Measurements from ENCODE around the gene TMPRSS13.

Gene TMPRSS13

DNA sequence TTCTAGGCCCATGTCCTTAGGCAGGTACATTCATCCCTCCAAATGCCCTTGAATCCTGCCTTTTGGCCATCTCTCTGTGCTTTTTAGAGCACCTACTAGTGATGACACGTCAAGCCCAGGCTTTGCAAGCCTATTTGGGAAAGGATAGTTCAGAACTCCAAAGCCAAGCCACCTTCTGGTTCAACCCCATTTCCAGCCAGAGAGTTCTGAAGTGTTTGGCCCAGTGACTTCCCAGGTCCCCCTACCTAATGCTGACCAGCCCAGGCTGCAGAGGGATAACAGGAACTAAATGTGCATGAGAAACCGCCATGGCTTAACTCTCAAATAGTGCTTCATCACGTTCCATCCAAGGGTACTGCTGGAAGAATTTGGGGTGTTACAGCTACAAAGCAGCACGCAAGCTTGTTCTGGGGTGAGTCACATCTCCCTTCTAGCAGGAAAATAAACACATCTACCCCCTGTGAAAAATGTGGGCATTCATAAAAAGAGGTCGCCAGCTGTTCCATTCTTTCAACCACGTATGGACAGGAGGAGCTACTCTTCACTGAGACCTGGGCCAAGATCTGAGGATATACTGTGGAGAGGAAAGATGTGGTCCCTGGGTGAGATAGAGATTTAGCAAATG lies 50.8 kb downstream of the TMPRSS13 start:
- CTCF ChIA-PET: interaction anchor here (2.0 kb wide), 1 partner anchor 68 kb away, joined by 11 read pairs; no protein-coding TSS in a partner anchor
- Histone ChIP-seq H3K36me3 (ENCODE audit: control insufficient read depth in 2 of 2, insufficient read depth in 1 of 2, low read length in 2 of 2) (no peaks in the 10 kb centered on the region), H3K4me3 (ENCODE audit: low read depth, low read length) (no peak overlapping the region), H3K9me3 (ENCODE audit: control insufficient read depth, insufficient read depth, low read depth, low read length) (no peaks in the 10 kb centered on the region), H3K4me1 (ENCODE audit: control insufficient read depth, insufficient read depth, low read length) (no peaks in the 10 kb centered on the region), H3K27ac (ENCODE audit: extremely low read depth, low read depth, low read length) (no peak overlapping the region)
- POLR2A ChIA-PET: interaction anchor here (0.9 kb wide), 1 partner anchor 29 kb away, joined by 4 read pairs; no protein-coding TSS in a partner anchor
- TF ChIP-seq KLF1 (tag by site-specific recombination; IDR thresholded peaks at IDR 0.05): no peak
- TF ChIP-seq KLF16 (tag by site-specific recombination; IDR thresholded peaks at IDR 0.05): no peak
- no peak for TF ChIP-seq ZNF146 (tag by site-specific recombination; IDR thresholded peaks at IDR 0.05)
- no peak for TF ChIP-seq ZIC2 (tag by site-specific recombination; IDR thresholded peaks at IDR 0.05)

GRCh38 chr11:117877120-117877784 lies 52.0 kb downstream of the TMPRSS13 start:
- H3K36me3 ChIP-seq (ENCODE audit: control insufficient read depth in 2 of 2, insufficient read depth in 1 of 2, low read length in 2 of 2): no peaks in the 10 kb centered on the region
- no peaks in the 10 kb centered on the region for H3K4me1 ChIP-seq (ENCODE audit: control insufficient read depth, insufficient read depth, low read length)
- no peak overlapping the region for H3K27ac ChIP-seq (ENCODE audit: extremely low read depth, low read depth, low read length)
- peak overlapping the region; percentile 59 for H3K4me3 ChIP-seq (ENCODE audit: low read depth, low read length)
- no peaks in the 10 kb centered on the region for H3K9me3 ChIP-seq (ENCODE audit: control insufficient read depth, insufficient read depth, low read depth, low read length)
- POLR2A ChIA-PET: interaction anchor here (0.6 to 2.3 kb wide), 5 partner anchors 15 to 68 kb away, joined by 3 to 12 read pairs (median 4); no protein-coding TSS in a partner anchor
- CTCF ChIA-PET: interaction anchor here (0.6 to 2.0 kb wide), 7 partner anchors 25 to 294 kb away, joined by 3 to 11 read pairs (median 3); no protein-coding TSS in a partner anchor
- TF ChIP-seq ZBTB17 (tag by site-specific recombination; IDR thresholded peaks at IDR 0.05): peak; percentile 65
- no peak for TF ChIP-seq ZNF776 (tag by site-specific recombination; IDR thresholded peaks at IDR 0.05; ENCODE audit: borderline replicate concordance)
- TF ChIP-seq, protein P1, sequence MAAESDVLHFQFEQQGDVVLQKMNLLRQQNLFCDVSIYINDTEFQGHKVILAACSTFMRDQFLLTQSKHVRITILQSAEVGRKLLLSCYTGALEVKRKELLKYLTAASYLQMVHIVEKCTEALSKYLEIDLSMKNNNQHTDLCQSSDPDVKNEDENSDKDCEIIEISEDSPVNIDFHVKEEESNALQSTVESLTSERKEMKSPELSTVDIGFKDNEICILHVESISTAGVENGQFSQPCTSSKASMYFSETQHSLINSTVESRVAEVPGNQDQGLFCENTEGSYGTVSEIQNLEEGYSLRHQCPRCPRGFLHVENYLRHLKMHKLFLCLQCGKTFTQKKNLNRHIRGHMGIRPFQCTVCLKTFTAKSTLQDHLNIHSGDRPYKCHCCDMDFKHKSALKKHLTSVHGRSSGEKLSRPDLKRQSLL (tag by site-specific recombination; IDR thresholded peaks at IDR 0.05): peak; percentile 49; the same call in 1 of the 2 replicates
- TF ChIP-seq SCRT2 (tag by site-specific recombination; IDR thresholded peaks at IDR 0.05): peak; percentile 33

- Histone ChIP-seq H3K27ac (ENCODE audit: extremely low read depth, low read depth, low read length) (no peak within 1 kb of the TSS; the same call in 1 of the 2 replicates), H3K36me3 (ENCODE audit: control insufficient read depth in 2 of 2, insufficient read depth in 1 of 2, low read length in 2 of 2) (no peaks in the 10 kb centered on the region), H3K4me3 (ENCODE audit: low read depth, low read length) (peak within 1 kb of the TSS; percentile 59), H3K9me3 (ENCODE audit: control insufficient read depth, insufficient read depth, low read depth, low read length) (no peaks in the 10 kb centered on the region), H3K4me1 (ENCODE audit: control insufficient read depth, insufficient read depth, low read length) (no peaks in the 10 kb centered on the region)
- ChIA-PET CTCF (interaction anchor here (0.6 to 0.8 kb wide), 5 partner anchors 25 to 70 kb away, joined by 3 read pairs; no protein-coding TSS in a partner anchor), POLR2A (interaction anchor here (0.6 to 2.3 kb wide), 5 partner anchors 15 to 70 kb away, joined by 3 to 12 read pairs (median 4); no protein-coding TSS in a partner anchor)
- TF ChIP-seq ZNF677 (tag by site-specific recombination; IDR thresholded peaks at IDR 0.05) (no peak), GLIS2 (tag by site-specific recombination; IDR thresholded peaks at IDR 0.05) (peak; percentile 53), ZNF48 (tag by site-specific recombination; IDR thresholded peaks at IDR 0.05) (no peak), SP3 (tag by site-specific recombination; IDR thresholded peaks at IDR 0.05) (peak; percentile 53), ZNF777 (tag by site-specific recombination; IDR thresholded peaks at IDR 0.05; ENCODE audit: borderline replicate concordance) (peak; percentile 74), ZNF561 (tag by site-specific recombination; IDR thresholded peaks at IDR 0.05; ENCODE audit: borderline replicate concordance) (no peak), PATZ1 (tag by site-specific recombination; IDR thresholded peaks at IDR 0.05) (0 out of 2 replicates have a peak, but pooled peaks have one; percentile 30), ATF2 (tag by site-specific recombination; IDR thresholded peaks at IDR 0.05; ENCODE audit: low read depth) (no peak), ZNF274 (IDR thresholded peaks at IDR 0.05; ENCODE audit: low read length) (no peak), ZNF274 (tag by site-specific recombination; IDR thresholded peaks at IDR 0.05; ENCODE audit: borderline replicate concordance) (no peak), ZNF157 (tag by site-specific recombination; IDR thresholded peaks at IDR 0.05) (no peak), SP7 (tag by site-specific recombination; IDR thresholded peaks at IDR 0.05) (no peak), SP2 (tag by site-specific recombination; IDR thresholded peaks at IDR 0.05) (peak; percentile 35; the same call in 1 of the 2 replicates), ZNF623 (tag by site-specific recombination; IDR thresholded peaks at IDR 0.05) (no peak)
- TF ChIP-seq, protein P2, sequence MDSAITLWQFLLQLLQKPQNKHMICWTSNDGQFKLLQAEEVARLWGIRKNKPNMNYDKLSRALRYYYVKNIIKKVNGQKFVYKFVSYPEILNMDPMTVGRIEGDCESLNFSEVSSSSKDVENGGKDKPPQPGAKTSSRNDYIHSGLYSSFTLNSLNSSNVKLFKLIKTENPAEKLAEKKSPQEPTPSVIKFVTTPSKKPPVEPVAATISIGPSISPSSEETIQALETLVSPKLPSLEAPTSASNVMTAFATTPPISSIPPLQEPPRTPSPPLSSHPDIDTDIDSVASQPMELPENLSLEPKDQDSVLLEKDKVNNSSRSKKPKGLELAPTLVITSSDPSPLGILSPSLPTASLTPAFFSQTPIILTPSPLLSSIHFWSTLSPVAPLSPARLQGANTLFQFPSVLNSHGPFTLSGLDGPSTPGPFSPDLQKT (IDR thresholded peaks at IDR 0.05; ENCODE audit: borderline replicate concordance, low read depth, low read length): no peak
Observed at GRCh38 chr11:117876341-117877119, 52.7 kb downstream of the TMPRSS13 start, which contains the start of gene FXYD6. FXYD6 (minus strand) TSS chr11:117876658; CDS start chr11:117842776, 33,882 bp downstream.

Measured in HEK293 (cell line).